ENCODE measurements around the gene ENTR1.

Gene ENTR1

GRCh38 chr9:136400038-136400834, 10.2 kb downstream of the ENTR1 start, which contains the start of gene SNAPC4 (continued):
- no peak; the same call in 1 of the 2 replicates for TF ChIP-seq ELK4 (IDR thresholded peaks at IDR 0.05; ENCODE audit: borderline replicate concordance, low read depth, low read length)
- no peak for TF ChIP-seq KLF17 (tag by site-specific recombination; IDR thresholded peaks at IDR 0.05)
- no peak for TF ChIP-seq ZNF585B (tag by site-specific recombination; IDR thresholded peaks at IDR 0.05)
- no peak for TF ChIP-seq OVOL3 (tag by site-specific recombination; IDR thresholded peaks at IDR 0.05)
- no peak for TF ChIP-seq ZNF311 (tag by site-specific recombination; IDR thresholded peaks at IDR 0.05; ENCODE audit: borderline replicate concordance)
- no peak for TF ChIP-seq ZBTB1 (tag by site-specific recombination; IDR thresholded peaks at IDR 0.05)
- TF ChIP-seq ZBTB17 (tag by site-specific recombination; IDR thresholded peaks at IDR 0.05), result peak; percentile 97
- no peak for TF ChIP-seq ZNF529 (tag by site-specific recombination; IDR thresholded peaks at IDR 0.05; ENCODE audit: insufficient replicate concordance)
- no peak for TF ChIP-seq ZNF488 (tag by site-specific recombination; IDR thresholded peaks at IDR 0.05)
- no peak for TF ChIP-seq ZNF610 (tag by site-specific recombination; IDR thresholded peaks at IDR 0.05; ENCODE audit: borderline replicate concordance)
- TF ChIP-seq YY2 (tag by site-specific recombination; IDR thresholded peaks at IDR 0.05), result no peak
- TF ChIP-seq ZNF530 (tag by site-specific recombination; IDR thresholded peaks at IDR 0.05; ENCODE audit: low read depth), result no peak
- no peak for TF ChIP-seq ZNF510 (tag by site-specific recombination; IDR thresholded peaks at IDR 0.05; ENCODE audit: insufficient replicate concordance)
- TF ChIP-seq REST (tag by site-specific recombination; IDR thresholded peaks at IDR 0.05), result no peak
- TF ChIP-seq ZNF624 (tag by site-specific recombination; IDR thresholded peaks at IDR 0.05), result no peak
- TF ChIP-seq ZNF426 (tag by site-specific recombination; IDR thresholded peaks at IDR 0.05), result no peak
- no peak for TF ChIP-seq ZNF785 (tag by site-specific recombination; IDR thresholded peaks at IDR 0.05)
- no peak for TF ChIP-seq HIC1 (tag by site-specific recombination; IDR thresholded peaks at IDR 0.05)
- TF ChIP-seq ZBTB10 (tag by site-specific recombination; IDR thresholded peaks at IDR 0.05), result no peak
- no peak for TF ChIP-seq SP3 (tag by site-specific recombination; IDR thresholded peaks at IDR 0.05)
- TF ChIP-seq ZNF211 (tag by site-specific recombination; IDR thresholded peaks at IDR 0.05; ENCODE audit: low read depth), result no peak
- TF ChIP-seq ZNF292 (tag by site-specific recombination; IDR thresholded peaks at IDR 0.05; ENCODE audit: borderline replicate concordance, low read depth), result no peak
- TF ChIP-seq ZNF473 (tag by site-specific recombination; IDR thresholded peaks at IDR 0.05), result no peak
- TF ChIP-seq ZNF561 (tag by site-specific recombination; IDR thresholded peaks at IDR 0.05; ENCODE audit: borderline replicate concordance), result peak; percentile 55; the same call in 1 of the 2 replicates
- no peak for TF ChIP-seq ZXDB (tag by site-specific recombination; IDR thresholded peaks at IDR 0.05)

Measured in HEK293 (cell line).